Measurements from ENCODE around the gene MS4A1.
"Not testable (repeated sequence)": the region's sequence is repeated elsewhere in the genome, so short reads cannot be mapped to it uniquely, and the experiment has no call there.

MS4A1 gene

DNA sequence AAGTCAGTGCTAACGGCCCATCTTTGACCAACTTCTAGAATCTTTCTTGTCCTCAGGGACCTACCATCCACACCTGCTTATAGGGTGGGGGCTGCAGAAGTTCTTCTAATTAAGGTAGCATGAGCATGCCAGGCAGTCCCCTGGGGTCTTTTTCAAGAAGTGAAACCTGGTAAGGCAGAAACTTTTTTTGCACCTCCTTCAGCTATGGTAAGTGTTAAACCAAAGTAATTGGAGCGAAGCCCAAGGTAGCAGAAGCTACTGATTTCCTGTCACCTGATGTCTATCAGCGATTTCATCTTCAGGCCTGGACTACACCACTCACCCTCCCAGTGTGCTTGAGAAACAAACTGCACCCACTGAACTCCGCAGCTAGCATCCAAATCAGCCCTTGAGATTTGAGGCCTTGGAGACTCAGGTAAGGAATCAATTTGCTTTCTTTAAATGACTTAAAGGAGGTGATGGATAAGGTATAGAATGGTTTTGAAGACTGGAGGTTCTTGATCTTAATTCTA lies at the start of gene MS4A1:
TSS of gene MS4A1 (plus strand) at position 317 of the 512 bp plus-strand sequence. CDS start 6,528 bp downstream, outside the sequence.
- peak; percentile 24 to 85 for DNase-seq

DNA sequence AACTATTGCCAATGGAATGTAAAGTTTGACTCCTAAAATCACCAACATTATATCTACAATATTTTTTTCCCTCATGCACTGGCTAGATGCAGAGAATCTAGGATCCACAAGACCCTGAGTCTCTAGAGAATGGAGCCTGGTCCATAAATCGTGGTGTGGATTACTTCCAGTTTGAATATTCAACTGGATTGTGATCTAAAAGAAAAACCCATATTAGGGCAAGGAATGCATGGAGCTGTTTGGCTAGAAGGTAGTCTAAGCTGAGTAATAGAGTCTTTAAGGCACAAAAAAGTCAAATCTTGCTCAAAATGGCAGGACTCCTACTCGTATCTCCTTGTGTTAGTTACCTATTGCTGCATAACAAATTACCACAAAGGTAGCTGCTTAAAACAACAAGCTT lies 35.6 kb upstream of the MS4A1 start:
- no peak for DNase-seq

DNA sequence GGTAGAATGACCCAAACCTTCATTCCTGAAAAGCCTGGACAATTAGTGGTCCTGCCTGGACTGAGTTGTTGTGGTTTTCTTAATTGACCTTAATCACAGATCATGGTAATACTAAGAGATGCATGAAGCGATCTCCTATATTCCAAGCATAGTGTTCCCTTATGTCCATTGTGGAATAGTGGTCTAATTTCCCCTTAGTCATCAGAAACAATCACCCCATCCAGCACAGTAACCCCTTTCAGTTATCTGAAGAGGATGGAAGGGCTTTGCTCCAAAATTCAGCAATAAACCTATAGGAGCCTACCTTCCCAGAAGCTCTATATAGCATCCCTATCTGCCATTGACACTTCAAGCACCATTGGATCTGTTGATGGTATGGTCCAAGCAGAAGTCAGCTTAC lies 33.0 kb upstream of the MS4A1 start:
- no peak for DNase-seq

DNA sequence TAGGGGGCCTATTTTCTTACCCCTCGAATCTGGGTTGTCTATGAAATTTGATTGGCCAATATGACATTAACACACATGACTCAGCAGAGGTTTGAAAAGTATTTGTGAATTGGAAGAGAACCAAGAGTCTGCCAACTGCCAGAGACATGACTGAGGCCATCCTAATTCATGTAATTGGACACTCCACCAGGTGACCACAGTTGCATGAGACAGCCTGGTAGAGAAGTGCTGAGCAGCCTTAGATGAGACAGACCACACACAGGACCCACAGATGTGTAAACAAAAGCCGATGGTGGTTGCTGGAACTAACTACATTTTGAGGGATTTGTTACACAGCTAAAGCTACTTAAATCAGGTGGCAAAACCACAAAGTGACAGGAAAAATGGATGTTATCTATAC lies 27.1 kb upstream of the MS4A1 start:
- DNase-seq, result no peak

DNA sequence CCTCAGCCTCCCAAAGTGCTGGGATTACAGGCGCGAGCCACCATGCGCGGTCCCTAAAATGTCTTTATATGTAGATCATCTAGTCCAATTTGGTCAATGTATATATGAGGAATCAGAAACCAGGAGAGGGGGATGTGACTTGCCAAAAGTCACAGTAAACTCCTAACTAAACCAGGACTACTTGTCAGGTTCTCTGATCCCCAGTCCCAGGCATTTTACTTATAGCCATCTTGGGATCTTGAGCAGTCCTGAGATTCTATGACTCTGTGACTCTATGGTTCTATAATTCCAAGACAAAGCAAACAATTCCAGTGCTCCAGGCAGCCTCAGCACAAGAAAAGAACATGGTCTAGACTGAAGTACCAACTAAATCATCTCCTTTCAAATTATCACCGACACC lies 26.4 kb upstream of the MS4A1 start, which contains the start of gene MS4A5:
TSS of gene MS4A5 (plus strand) at position 301 of the 400 bp plus-strand sequence. CDS start 103 bp downstream, outside the sequence.
- no peak for DNase-seq

DNA sequence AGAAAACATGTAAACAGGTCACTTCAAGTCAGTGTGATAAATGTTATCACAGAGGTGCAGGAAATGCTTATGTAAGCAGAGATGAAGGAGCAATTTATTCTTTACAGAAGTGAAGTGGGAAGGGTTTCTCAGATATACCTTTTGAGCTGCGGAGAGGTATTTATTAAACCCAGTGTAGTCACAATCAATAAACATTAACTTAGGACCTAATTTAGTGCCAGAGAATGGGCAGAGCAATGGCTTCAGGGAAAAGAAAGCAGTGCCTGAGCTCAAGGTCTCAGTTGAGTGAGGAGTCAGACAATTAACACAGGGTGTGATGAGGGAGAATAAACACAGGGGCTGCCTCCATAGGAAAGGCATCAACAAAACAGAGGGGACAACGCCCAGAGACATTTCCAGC lies 24.4 kb upstream of the MS4A1 start:
- no peak for DNase-seq

DNA sequence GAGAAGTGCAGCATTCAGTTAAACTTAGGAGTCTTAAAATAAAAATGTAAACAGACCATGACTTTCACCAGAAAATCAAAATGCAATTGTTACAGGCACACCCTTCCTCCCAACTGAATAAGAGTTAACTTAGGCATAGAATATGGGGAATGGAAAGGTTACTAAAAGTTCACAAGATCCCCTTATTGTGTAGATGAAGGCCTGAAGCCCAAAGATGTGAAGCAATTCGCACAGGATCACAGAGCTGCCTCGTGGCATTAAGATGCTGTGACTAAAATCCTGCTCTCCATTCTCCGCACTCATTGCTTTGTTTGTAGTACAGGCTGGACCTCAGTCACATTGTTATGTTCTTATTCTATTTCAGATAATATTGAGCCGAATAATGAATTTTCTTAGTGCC lies 22.2 kb upstream of the MS4A1 start:
- DNase-seq, result no peak

DNA sequence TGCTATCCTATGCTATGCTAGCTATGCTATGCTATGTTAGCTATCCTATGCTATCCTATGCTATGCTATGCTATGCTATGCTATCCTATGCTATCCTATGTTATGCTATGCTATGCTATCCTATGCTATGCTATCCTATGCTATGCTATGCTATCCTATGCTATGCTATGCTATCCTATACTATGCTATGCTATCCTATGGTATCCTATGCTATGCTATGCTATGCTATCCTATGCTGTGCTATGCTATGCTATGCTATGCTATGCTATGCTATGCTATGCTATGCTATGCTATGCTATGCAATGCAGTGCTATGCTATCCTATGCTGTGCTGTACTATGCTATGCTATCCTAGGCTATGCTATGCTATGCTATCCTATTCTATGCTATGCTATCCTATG lies 8.6 kb upstream of the MS4A1 start:
- no peak for DNase-seq

DNA sequence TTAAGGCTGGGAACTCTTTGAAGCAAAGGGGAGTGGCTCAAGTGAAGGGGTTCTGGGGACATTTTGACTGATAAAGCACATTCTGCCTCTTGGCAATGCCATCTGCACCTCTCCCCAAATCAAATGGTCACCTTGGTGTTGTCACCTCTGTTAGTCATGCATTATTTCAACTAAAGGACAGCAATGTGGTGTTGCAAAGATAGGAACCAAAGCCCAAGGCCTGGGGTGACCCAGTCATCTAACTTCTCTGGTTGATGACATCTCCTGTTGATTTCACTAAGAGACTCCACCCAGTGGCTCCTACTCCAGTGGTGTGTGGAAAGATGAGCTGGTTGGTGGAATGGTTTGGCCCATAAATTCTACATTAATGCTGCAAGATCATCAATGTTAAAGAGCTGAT lies 7.8 kb upstream of the MS4A1 start:
- no peak for DNase-seq

DNA sequence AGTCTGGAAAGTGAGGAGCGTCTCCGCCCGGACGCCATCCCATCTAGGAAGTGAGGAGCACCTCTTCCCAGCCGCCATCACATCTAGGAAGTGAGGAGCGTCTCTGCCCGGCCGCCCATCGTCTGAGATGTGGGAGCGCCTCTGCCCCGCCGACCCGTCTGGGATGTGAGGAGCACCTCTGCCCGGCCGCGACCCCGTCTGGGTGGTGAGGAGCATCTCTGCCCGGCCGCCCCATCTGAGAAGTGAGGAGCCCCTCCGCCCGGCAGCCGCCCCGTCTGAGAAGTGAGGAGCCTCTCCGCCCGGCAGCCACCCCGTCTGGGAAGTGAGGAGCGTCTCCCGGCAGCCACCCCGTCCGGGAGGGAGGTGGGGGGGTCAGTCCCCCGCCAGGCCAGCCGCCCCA lies 4.5 kb upstream of the MS4A1 start:
- DNase-seq, result not testable (repeated sequence)

DNA sequence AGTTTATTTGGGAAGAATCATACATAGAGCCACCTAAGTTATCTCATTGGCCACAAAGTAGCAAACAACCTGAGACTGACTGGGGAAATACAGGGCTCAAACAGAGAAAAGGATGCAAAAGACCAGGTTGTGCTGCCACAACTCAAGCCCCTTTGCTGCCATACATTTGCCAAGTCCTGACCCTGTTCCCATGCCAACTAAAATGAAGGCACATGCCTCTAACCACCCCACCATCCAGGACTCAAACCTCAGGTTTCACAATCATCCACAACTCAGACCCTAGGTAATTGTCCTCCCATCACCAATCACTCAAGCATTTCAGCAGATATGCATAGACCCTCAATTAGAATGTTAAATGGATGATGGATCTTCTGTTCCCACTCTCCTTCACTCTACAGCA lies 1.4 kb upstream of the MS4A1 start:
- DNase-seq, result no peak

DNA sequence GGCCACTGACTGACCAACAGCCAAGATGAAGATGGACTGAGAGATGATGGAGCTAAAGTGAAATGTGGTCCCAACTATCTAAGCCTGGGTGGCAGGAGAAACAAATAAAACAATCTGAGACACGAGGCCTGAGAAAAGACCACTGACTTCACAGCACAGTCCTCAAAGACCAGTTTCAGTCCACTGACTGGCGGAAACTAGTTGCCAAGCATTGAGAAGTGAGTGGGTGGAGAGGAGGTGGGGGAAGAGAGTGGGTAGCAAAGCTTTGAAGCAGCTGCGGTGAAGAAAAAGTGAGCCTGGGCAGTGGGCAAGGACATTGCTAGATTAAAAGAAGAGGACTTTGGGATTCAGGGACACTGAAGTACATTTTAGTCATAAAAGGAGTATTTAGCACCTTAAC lies 1.9 kb downstream of the MS4A1 start:
- peak in 1 of 2 donors; percentile 55 for DNase-seq

DNA sequence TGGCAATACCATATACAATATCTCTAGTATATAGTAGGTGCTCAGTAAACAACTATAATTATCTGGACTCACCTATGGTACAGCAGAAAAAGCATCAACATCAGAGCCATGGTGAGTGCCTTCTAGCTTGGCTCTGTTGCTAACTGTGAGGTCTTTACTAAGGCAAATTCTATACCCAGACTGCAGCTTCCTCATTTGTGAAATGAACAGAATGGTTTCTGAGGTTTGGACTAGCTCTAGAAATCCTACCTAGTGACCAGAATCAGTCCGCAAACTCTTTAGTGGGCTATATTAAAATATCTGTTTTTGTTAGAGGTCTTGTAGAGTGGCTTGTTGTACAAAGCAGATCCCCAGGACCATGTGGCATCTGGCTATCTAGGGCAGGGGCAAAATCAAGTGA lies 3.7 kb downstream of the MS4A1 start:
- DNase-seq, result no peak

DNA sequence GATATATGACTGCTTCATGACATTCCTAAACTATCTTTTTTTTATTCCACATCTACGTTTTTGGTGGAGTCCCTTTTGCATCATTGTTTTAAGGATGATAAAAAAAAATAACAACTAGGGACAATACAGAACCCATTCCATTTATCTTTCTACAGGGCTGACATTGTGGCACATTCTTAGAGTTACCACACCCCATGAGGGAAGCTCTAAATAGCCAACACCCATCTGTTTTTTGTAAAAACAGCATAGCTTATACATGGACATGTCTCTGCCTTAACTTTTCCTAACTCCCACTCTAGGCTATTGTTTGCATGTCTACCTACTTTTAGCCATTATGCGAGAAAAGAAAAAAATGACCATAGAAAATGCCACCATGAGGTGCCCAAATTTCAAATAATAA lies 13.2 kb downstream of the MS4A1 start:
- no peak for DNase-seq

DNA sequence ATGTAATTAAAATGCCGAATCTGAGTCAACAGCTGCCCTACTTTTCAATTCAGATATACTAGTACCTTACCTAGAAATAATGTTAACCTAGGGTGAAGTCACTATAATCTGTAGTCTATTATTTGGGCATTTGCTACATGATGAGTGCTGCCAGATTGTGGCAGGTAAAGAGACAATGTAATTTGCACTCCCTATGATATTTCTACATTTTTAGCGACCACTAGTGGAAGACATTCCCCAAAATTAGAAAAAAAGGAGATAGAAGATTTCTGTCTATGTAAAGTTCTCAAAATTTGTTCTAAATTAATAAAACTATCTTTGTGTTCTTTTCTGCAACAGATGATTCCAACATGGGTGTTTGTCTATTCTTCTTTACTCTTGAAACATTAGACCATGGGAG lies 14.1 kb downstream of the MS4A1 start:
- DNase-seq, result no peak

DNA sequence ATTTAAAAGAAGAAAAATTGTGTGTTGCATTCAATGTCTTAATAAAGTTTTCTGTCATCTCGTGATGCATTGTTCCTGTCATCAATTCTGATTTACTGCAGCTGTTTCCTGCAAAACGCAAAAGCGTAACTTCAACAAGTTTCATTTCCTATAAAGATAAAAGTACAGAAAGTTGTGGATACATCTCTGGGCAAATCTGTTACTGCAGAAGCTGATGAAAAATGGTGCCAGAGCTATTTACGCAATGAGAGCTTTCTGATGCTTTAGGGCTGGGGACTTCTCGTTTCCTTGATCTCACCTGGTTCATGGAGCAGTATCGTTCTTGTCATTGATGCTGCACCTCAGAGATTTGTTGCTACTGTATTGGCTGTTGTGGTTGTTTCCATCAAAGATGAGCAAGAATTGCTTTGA lies 21.4 kb downstream of the MS4A1 start:
- DNase-seq, result peak in 1 of 2 donors; percentile 62

DNA sequence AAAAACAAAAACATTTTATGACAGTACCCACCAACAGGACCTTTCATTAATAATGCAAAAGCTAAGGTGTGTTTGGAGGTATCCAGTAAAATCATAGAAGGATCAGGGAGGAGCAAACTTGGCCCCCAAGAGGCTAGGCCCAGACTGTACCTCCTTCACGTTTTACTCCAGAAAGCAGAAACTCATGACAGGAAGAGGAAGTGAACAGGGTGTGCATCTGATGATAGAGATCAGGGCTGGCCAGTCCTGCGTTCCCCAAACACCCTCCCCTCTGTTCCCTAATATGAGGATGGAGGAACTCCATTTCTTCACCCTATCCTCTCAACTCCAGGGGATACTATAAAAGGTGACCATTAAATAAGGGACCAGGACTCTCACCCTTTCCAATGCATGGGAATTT lies 26.7 kb downstream of the MS4A1 start:
- DNase-seq, result peak in 1 of 2 donors; percentile 41

DNA sequence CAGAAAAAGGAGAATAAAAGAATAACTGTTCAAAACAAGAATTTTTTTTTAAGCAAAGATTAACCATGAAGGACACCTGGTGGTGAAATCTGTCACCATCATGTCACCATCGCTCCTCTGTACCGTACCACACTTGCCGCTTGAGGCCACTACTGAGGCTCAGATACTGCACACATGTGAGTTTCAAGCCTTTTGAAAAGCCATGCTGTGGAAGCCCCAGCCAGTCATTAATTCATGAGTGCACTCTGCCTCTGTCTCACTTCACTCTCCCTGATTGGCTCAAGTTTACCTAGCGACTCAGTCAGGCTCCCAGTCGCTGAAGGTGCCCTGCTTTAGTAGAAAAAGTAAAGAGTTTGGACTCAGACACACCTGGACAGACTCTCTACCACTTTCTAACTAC lies 30.3 kb downstream of the MS4A1 start:
- DNase-seq, result peak; percentile 29 to 62

DNA sequence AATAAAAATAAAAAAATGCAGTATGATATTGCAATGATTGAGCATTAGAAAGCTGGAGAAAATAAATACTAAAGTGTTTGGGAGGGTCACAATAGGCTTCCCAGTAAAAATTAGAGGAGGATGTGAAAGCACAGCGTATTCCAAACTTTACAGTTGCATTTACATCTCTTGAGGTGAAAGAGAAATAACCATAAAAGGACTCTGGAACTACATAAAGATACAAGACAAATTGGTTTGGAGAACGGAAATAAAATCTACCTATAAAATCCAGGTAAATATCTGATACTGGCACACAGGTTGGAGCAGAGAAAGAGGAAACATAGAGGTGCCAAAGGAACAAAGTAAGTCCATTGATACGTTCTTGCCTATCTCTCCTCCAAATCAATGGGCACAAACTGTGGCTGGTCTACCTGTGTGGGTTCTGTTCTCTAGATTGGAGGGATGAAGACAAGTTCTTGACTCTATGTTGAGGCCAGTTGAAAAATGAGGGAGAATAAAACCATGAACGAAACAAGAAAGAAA lies 36.9 kb downstream of the MS4A1 start, which contains the start of gene MS4A12:
TSS of gene MS4A12 (plus strand) at position 291 of the 522 bp plus-strand sequence. CDS start 4,541 bp downstream, outside the sequence.
- no peak for DNase-seq

DNA sequence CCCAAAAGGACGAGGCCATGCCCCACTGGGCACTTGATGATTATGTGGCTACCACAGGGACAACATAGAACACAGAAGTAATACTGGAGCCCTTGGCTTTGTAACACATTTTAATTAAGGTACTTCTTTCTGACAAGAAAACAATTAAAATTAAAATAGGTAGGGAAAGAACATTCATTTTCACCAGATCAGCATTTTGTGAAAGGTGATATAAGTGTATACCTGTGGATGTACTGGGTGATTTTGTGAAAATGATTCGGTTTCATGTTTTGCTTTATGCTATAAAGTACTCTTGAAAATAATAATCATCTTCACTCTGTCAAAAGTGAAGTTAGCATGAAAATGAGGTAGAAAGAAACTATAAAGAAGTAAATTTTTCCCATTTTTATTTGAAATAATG lies 37.8 kb downstream of the MS4A1 start:
- no peak for DNase-seq

DNA sequence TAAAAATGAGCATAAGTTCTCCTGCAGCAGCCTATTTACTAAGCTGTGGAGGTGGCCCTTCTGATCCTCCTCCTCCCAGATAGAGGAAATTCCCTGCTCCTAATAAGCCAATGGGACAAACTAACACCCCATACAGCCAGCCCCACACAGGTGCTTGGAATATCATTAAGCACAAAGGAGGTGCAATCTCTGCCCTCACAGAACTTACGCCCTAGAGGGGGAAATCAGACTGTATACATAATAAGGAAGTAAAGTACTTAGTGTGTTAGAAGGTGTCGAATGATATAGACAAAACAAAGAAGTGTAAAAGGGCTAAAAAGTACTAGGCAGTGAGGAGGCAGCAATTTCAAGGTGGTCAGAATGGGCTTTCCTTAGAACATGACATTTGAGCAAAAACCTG lies 42.8 kb downstream of the MS4A1 start:
- no peak for DNase-seq

DNA sequence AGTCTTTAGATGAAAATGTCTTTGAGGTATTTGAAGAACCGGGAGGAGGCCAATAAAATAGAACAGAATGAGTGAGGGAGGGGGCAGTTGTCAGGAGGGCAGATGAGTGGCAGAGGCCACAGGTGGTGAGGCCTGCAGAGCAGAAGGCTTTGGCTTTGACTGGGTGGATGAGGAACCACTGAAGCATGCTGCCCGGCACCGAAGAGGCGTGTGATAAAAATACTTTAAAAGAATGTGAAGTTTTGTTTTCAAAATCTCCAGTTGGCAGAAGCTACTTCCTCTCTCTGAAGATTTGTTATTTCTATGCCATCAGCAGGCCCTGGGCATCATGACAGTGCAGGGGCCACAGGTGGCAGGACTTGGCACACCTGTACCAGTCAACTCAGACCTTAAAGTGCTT lies 43.2 kb downstream of the MS4A1 start:
- peak in 1 of 2 donors; percentile 66 for DNase-seq

DNA sequence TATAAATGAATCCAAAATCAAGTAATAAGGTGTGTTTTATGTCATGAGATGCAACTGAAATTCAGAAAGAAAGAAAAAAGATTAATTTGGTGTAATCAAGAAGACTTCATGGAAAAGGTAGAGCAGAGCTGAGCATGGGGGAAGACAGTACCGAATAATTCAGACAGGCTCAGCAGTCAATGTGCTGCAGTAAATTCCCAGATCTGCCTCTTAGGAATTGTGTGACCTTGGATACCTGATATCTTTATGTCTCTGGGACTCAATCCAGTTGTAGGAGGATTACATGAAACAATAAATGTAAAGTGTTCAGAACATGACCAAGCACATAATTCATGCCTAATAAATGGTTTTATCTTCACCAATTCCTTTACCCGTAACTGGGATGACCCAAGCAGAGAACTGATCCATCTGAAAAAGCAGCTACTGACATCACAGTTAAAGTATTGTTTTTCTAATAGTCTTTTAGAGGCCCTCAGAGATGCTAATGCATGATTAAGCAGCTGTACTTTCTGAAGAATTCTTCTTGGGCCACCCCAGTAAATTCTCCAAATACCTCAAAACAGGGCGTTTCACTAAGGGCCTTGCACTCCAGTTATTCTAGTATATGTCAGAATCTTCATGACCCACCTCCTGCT lies 44.7 kb downstream of the MS4A1 start:
- no peak for DNase-seq

DNA sequence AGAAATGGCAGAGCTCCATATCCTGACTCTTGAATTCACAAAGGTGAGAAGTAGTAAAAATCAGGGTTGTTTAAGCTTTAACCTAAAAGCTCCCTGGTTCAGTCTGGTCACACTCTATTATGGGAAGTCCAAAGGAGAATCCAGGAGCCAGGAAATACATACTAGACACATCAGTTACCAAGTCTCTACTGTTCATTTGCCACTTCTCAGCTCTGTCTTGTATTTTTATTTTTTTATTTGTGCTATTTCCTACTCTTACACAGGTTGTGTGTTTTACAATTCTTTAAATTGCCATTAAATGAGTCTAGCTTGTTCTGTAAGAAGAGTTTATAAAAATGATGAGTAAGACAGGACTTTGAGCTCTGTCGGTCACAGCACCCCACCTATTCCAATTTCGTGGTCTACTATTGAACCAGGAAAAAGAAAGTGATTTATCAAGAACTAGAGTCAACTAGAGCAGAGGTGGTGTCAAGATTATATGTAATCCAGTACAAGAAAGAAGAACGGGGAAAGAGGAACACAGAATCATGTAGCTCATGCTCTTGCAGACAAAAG lies 46.7 kb downstream of the MS4A1 start:
- DNase-seq, result no peak
